Brain microvascular endothelial cell (primary cell): ENCODE data around the gene CD4.
A peak's percentile ranks its signal among the peaks of the same experiment; 100 is the strongest.

Experiments used
- DNase-seq: peaks from one replicate; pipeline ENCODE4 v3.0.0-alpha.2; 2020
- H3K27ac ChIP-seq: fragments of 250-450 bp; sonication (Bioruptor Pico); 2 replicates; pipeline ENCODE4 v1.5.1; 2020; ENCODE audit warnings: mild to moderate bottlenecking, moderate library complexity
- H3K27me3 ChIP-seq: fragments of 250-450 bp; sonication (Bioruptor Pico); replicated peaks from 2 replicates; pipeline ENCODE4 v1.5.1; 2020; ENCODE audit warnings: mild to moderate bottlenecking
- H3K36me3 ChIP-seq: fragments of 250-450 bp; sonication (Bioruptor Pico); replicated peaks from 2 replicates; pipeline ENCODE4 v1.5.1; 2020; ENCODE audit warnings: mild to moderate bottlenecking
- H3K4me3 ChIP-seq: 2 replicates; pipeline ENCODE4 v1.5.1; 2011; ENCODE audit warnings: low read depth, mild to moderate bottlenecking, control low read depth, low read length, moderate library complexity
- in situ Hi-C: cut with HindIII; loops from 2 replicates; pipeline ENCODE4 v1.10.0; 2017; ENCODE audit warnings: low sequenced_read_pairs, low pct_ligation_motif_present
- TF ChIP-seq, protein P1 (sequence below): IDR thresholded peaks from 2 replicates; pipeline ENCODE4 v1.5.1; 2011; ENCODE audit warnings: low read depth, mild to moderate bottlenecking, moderate library complexity, low read length, control low read depth, inconsistent platforms; ENCODE audit errors: missing control alignments

CD4 gene

DNA sequence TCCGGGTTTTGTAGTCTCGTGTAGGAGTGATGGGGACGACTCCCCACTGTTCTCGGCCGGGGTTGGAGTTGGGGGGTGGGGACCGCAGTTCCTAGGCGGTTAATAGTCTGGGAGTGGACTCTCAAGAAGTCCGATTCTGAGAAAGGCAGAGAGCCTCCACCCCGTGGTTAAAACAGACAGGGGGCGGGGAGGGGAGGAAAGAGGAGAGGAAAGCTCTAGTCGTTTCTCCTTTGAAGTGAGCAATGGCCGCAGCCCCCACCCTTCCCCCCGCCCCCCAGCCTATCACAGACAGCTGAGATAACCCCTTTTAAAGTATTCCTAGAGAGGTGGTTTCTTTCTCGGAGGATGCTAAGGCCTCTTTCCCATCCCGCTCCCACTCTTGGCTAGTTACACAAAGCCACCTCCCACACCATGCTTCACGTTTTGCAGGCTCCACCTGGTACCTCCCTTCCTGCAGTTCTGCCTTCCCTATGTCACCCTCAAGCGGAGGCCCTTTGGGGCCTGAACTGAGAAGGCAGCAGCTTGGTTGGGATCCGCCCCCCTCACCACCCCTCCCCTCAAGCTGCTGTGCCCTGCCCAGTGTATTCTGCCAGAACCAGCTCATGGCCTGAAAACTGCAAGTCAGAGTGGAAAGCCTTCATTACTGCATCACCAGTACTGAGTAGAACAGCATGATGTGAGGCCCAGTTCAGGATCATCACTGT lies 63.5 kb downstream of the CD4 start:
- peak; percentile 44 for DNase-seq
- Histone ChIP-seq H3K27ac (peak overlapping the region; percentile 51), H3K27me3 (no peaks in the 10 kb centered on the region), H3K36me3 (peaks cover 17% of the 10 kb centered on the region), H3K4me3 (peak overlapping the region; percentile 94)
- TF ChIP-seq, protein P1, sequence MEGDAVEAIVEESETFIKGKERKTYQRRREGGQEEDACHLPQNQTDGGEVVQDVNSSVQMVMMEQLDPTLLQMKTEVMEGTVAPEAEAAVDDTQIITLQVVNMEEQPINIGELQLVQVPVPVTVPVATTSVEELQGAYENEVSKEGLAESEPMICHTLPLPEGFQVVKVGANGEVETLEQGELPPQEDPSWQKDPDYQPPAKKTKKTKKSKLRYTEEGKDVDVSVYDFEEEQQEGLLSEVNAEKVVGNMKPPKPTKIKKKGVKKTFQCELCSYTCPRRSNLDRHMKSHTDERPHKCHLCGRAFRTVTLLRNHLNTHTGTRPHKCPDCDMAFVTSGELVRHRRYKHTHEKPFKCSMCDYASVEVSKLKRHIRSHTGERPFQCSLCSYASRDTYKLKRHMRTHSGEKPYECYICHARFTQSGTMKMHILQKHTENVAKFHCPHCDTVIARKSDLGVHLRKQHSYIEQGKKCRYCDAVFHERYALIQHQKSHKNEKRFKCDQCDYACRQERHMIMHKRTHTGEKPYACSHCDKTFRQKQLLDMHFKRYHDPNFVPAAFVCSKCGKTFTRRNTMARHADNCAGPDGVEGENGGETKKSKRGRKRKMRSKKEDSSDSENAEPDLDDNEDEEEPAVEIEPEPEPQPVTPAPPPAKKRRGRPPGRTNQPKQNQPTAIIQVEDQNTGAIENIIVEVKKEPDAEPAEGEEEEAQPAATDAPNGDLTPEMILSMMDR = no peak
- in situ Hi-C loops = no loop called here

DNA sequence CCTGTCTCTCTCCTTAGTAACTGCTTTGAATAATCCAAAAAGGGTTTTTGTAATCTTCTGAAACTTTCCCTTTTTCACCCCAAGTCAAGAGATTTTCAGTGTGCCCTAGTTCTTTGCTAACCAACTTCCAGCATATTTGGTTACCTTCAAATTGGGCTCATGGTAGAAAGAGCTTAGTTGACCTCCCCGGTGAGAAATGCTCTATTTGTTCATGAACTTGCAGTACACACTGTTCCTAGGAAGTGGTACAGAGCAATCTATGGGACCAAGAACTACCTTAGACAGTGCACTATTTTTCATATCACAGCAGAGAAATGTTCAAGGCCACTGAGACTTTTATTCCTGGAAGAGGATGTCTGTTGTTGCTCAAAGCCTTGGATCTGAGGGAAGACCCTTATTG lies 64.3 kb downstream of the CD4 start:
- Histone ChIP-seq H3K36me3 (peaks cover 22% of the 10 kb centered on the region), H3K4me3 (no peak overlapping the region), H3K27ac (peak overlapping the region; percentile 51), H3K27me3 (no peaks in the 10 kb centered on the region)
- in situ Hi-C loops = no loop called here
- DNase-seq = no peak
- TF ChIP-seq, protein P1 = no peak

- TF ChIP-seq, protein P1 = no peak
- no peaks in the 10 kb centered on the region for H3K27me3 ChIP-seq
- peaks cover 25% of the 10 kb centered on the region for H3K36me3 ChIP-seq
- no peak for DNase-seq
- in situ Hi-C loops = no loop called here
- no peak overlapping the region for H3K27ac ChIP-seq
- no peak overlapping the region for H3K4me3 ChIP-seq
These were observed 64.7 kb downstream of the CD4 start for GRCh38 chr12:6854036-6854435.

GRCh38 chr12:6855322-6855721 lies 66.0 kb downstream of the CD4 start:
- no peak overlapping the region for H3K27ac ChIP-seq
- TF ChIP-seq, protein P1 = no peak
- peaks cover 38% of the 10 kb centered on the region for H3K36me3 ChIP-seq

DNA sequence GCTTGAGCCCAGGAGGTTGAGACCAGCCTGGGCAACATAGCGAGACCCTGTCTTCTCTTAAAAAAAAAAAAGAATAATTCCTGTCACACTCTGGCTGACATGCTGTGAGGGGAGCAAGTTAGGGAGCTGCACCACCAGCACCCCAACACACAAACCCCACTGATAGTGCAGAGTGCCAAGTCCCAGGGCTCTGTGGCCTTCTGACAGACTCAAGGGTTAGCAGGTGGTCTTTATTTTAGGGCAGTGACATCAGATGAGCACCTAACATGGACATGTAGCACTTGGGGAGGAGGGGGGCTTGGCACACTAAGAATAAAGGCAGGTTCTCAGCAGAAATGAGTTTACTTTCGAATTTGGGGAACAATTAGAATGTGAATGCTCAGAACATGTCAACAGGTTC lies 69.5 kb downstream of the CD4 start:
- no peaks in the 10 kb centered on the region for H3K27me3 ChIP-seq
- no peak overlapping the region for H3K27ac ChIP-seq
- H3K4me3 ChIP-seq = no peak overlapping the region
- TF ChIP-seq, protein P1 = no peak
- H3K36me3 ChIP-seq = peaks cover 68% of the 10 kb centered on the region
- in situ Hi-C loops = no loop called here
- DNase-seq = no peak

More at GRCh38 chr12:6855322-6855721, 66.0 kb downstream of the CD4 start:
- Histone ChIP-seq H3K27me3 (no peaks in the 10 kb centered on the region), H3K4me3 (no peak overlapping the region)
- in situ Hi-C loops = no loop called here
- DNase-seq = no peak

- peaks cover 77% of the 10 kb centered on the region for H3K36me3 ChIP-seq
- no peak for DNase-seq
- in situ Hi-C loops = no loop called here
- no peak overlapping the region for H3K27ac ChIP-seq
- H3K4me3 ChIP-seq = no peak overlapping the region
- TF ChIP-seq, protein P1 = no peak
- H3K27me3 ChIP-seq = no peaks in the 10 kb centered on the region
These were observed 70.8 kb downstream of the CD4 start for GRCh38 chr12:6860116-6860515.
